ENCODE data around the gene GAA.

DNA sequence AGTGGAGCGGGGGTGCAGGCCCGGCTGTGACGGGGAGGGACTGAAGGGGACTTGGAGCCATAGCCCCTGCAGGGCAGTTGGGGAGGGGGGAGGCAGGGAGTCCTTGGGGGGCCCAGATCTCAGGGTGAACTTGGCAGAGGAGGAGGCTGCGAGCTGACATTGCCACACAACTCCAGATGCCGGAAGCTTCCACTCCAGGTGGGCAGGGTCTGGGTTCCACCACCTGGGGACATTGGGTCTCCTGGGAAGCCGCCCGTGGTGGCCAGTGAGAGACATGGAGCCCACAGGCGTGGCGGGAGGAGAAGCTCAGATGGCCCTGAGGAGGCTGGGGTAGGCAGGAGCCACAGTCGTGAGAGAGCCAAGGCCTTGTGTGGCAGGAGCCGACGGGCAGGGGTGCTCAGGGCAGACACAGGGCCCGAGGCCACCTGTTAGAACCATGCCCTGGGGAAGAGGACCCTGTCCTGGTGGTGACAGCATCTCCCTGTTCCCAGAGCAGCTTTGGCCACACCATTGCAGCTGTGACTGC is 18.2 kb upstream of the GAA start:
- TF ChIP-seq CTCF (IDR thresholded peaks at IDR 0.05) (no peak), POLR2A (IDR thresholded peaks at IDR 0.05) (no peak)
